Uterus (tissue), 2 donors: Measurements from ENCODE around the gene DNHD1.

ENCODE experiments used
- CTCF ChIP-seq, 4 experiments: fragments of 200-600 bp in 2 of 4; fragments of 450-650 bp in 2 of 4; sonication (generic) in 2 of 4; IDR thresholded peaks; one replicate each; pipeline ENCODE4 v1.5.1; 2016 to 2019; ENCODE audit warnings: antibody characterized with exemption in 4 of 4, mild to moderate bottlenecking in 2 of 4, moderate library complexity in 1 of 4
- POLR2A ChIP-seq, 2 donors: fragments of 450-650 bp; IDR thresholded peaks; one replicate each; pipeline ENCODE4 v1.6.1; 2016; ENCODE audit warnings: antibody characterized with exemption in 2 of 2, mild to moderate bottlenecking in 1 of 2, moderate library complexity in 1 of 2

DNA sequence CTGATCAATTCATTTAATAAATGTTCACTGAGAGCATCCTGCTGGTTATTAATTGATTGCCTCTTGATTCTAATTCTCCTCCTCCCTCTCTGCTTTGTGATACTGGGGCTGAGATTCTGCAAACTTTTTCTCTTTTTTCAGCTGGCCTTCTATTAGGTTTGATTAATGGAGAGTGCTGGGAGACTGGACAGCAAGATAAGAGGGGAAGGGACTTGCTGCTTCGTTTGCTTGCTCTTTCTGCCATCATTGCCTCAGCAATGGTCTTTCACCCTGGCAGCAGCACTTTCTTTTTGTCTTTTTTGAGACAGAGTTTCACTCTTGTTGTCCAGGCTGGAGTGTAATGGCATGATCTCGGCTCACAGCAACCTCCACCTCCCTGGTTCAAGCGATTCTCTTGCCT, 7.1 kb downstream of the DNHD1 start:
- TF ChIP-seq POLR2A (IDR thresholded peaks at IDR 0.05) (no peak), CTCF (IDR thresholded peaks at IDR 0.05) (no peak)
